Hepatocyte (in vitro differentiated cells): ENCODE data around the gene CATSPER3.

Experiments
- CTCF ChIP-seq: fragments of 200-600 bp; sonication (generic); IDR thresholded peaks from 2 replicates; pipeline ENCODE4 v1.5.1; 2016; ENCODE audit warnings: antibody characterized with exemption, mild to moderate bottlenecking; ENCODE audit not compliant: poor library complexity
- EZH2 ChIP-seq: fragments of 200-600 bp; sonication (generic); IDR thresholded peaks from 2 replicates; pipeline ENCODE4 v1.6.1; 2016; ENCODE audit warnings: antibody characterized with exemption, mild to moderate bottlenecking, borderline replicate concordance

- TF ChIP-seq EZH2 (peak; percentile 68), CTCF (no peak)
These were observed 71.1 kb downstream of the CATSPER3 start for GRCh38 chr5:135038813-135039270.
